ENCODE data around the gene COX7A2L.
"Not testable (repeated sequence)": the region's sequence is repeated elsewhere in the genome, so short reads cannot be mapped to it uniquely, and the experiment has no call there.

The COX7A2L gene

GRCh38 chr2:42390401-42390969 lies 29.5 kb upstream of the COX7A2L start:
- H3K4me3 ChIP-seq (replicated peaks in 1 of 2; ENCODE audit: low read depth in 2 of 2, low read length in 2 of 2): no peak overlapping the region
- DNase-seq (ENCODE audit: low read depth in 2 of 2): no peak
- TF ChIP-seq, protein P1, sequence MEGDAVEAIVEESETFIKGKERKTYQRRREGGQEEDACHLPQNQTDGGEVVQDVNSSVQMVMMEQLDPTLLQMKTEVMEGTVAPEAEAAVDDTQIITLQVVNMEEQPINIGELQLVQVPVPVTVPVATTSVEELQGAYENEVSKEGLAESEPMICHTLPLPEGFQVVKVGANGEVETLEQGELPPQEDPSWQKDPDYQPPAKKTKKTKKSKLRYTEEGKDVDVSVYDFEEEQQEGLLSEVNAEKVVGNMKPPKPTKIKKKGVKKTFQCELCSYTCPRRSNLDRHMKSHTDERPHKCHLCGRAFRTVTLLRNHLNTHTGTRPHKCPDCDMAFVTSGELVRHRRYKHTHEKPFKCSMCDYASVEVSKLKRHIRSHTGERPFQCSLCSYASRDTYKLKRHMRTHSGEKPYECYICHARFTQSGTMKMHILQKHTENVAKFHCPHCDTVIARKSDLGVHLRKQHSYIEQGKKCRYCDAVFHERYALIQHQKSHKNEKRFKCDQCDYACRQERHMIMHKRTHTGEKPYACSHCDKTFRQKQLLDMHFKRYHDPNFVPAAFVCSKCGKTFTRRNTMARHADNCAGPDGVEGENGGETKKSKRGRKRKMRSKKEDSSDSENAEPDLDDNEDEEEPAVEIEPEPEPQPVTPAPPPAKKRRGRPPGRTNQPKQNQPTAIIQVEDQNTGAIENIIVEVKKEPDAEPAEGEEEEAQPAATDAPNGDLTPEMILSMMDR (IDR thresholded peaks at IDR 0.05; ENCODE audit: low read depth, low read length): no peak

GRCh38 chr2:42386682-42387081 lies 25.7 kb upstream of the COX7A2L start:
- peak; percentile 3 to 11 for DNase-seq (ENCODE audit: low read depth in 2 of 2)
- no peak overlapping the region for H3K4me3 ChIP-seq (replicated peaks in 1 of 2; ENCODE audit: low read depth in 2 of 2, low read length in 2 of 2)
- TF ChIP-seq, protein P1 (IDR thresholded peaks at IDR 0.05; ENCODE audit: low read depth, low read length): peak; percentile 49

DNA sequence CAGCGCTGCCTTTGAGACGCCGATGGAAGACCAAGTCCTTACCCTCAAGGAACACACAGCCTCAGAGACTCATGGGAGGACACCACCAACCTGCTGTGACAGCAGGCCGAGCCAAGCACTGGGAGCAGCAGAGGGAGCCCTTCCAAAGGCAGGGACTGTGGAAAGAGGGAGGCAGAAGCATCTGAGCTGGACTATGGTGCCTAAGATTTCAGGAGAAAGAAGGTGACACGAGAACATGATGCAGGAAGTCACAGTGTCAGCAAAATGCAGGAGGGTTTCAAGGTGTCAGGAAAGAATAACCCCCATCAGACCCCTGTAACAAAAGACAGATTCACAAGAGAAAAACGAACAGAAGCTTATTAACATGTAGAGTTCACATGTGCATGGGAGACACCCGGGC lies 24.2 kb upstream of the COX7A2L start:
- no peak overlapping the region for H3K4me3 ChIP-seq (replicated peaks in 1 of 2; ENCODE audit: low read depth in 2 of 2, low read length in 2 of 2)
- peak in 1 of 2 donors; percentile 7 for DNase-seq (ENCODE audit: low read depth in 2 of 2)
- TF ChIP-seq, protein P1 (IDR thresholded peaks at IDR 0.05; ENCODE audit: low read depth, low read length): peak; percentile 24

DNA sequence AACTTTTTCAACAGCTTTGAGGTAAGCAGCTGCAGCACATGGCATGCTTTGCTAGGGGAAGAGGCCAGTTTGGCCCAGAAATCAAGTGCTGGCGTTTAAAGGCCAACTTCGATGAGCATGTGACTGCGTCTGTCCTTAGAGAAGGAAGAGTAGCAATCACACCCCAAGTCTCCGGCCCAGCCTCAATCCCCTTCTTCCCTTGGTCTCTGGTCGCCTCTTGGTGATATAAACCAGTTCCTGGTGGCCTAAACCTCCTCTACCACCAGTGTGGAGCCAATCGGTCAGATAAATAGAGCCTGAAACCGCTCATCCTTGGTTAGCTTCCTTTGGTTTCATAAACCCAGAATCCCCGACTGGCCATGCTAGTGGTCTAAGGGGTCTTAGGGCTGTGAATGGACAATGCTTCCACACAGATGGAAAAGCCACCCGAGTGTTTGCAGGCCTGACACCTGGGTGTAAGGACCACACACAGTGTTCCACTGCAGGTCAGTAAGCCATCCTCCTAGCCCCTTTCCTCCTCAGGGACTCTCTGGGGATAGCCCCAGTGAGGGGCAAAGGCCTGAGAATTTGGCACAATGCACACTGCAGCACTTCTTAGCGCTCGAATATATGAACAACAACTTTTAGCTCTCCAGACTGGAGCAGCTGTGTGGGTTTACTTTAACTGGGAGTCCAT lies 23.0 kb upstream of the COX7A2L start:
- DNase-seq (ENCODE audit: low read depth in 2 of 2): no peak
- H3K4me3 ChIP-seq (replicated peaks in 1 of 2; ENCODE audit: low read depth in 2 of 2, low read length in 2 of 2): no peak overlapping the region
- TF ChIP-seq, protein P1 (IDR thresholded peaks at IDR 0.05; ENCODE audit: low read depth, low read length): no peak

GRCh38 chr2:42382144-42382543 lies 21.1 kb upstream of the COX7A2L start:
- TF ChIP-seq, protein P1 (IDR thresholded peaks at IDR 0.05; ENCODE audit: low read depth, low read length): no peak
- DNase-seq (ENCODE audit: low read depth in 2 of 2): no peak
- H3K4me3 ChIP-seq (replicated peaks in 1 of 2; ENCODE audit: low read depth in 2 of 2, low read length in 2 of 2): no peak overlapping the region

DNA sequence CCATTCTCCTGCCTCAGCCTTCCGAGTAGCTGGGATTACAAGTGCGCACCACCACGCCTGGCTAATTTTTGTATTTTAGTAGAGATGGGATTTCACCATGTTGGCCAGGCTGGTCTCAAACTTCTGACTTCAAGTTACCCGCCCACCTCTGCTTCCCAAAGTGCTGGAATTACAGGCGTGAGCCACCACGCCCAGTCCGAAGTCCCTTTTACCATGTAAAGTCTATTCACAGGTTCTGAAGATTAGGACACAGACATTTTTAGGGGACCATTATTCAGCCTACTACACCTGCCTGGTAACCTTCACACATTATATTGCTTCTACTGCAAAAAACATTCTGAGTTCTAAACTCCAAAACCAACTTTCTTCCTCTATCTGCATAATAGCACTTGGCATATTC lies 19.0 kb upstream of the COX7A2L start:
- not testable (repeated sequence) for DNase-seq (ENCODE audit: low read depth in 2 of 2); H3K4me3 ChIP-seq (replicated peaks in 1 of 2; ENCODE audit: low read depth in 2 of 2, low read length in 2 of 2)

DNA sequence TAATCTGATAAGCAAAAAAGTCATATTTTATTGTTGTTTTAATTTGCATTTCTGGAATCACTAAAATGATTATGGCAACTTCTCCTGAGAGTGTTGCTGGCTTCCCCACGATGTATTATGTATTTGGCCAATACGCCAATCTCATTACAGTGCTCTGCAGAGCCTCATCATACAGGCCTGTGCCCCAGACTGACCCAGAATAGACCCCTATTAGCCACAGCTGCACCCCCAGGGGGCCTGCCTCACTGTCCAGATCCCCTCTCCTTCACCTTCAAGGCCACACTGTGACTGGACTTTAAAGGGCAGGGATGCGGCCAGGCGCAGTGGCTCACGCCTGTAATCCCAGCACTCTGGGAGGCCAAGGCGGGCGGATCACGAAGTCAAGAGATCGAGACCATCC lies 17.4 kb upstream of the COX7A2L start:
- DNase-seq (ENCODE audit: low read depth in 2 of 2): no peak
- TF ChIP-seq, protein P1 (IDR thresholded peaks at IDR 0.05; ENCODE audit: low read depth, low read length): no peak
- H3K4me3 ChIP-seq (replicated peaks in 1 of 2; ENCODE audit: low read depth in 2 of 2, low read length in 2 of 2): no peak overlapping the region
